Renal cortex interstitium (tissue), 11 donors: ENCODE data around the gene UVSSA. TPM values are rescaled to one million over a fixed set of nuclear protein-coding genes. Genes with fewer than 3 reads are reported as not detected.
A peak's percentile ranks its signal among the peaks of the same experiment; 100 is the strongest.

Experiments used
- DNase-seq, 11 donors: peaks; one replicate each; pipeline ENCODE4 v3.0.0-alpha.2; 2013; ENCODE audit warnings: low read depth in 9 of 11, low spot score in 4 of 11; ENCODE audit errors: extremely low read depth in 1 of 11
- polyA plus RNA-seq, 3 donors: library from polyadenylated mRNA; unstranded; fragments of 120-200 nt; gene quantifications; one replicate each; pipeline ENCODE4 v1.2.1, GENCODE V29; 2013; ENCODE audit not compliant: insufficient read length in 3 of 3

The UVSSA gene
- polyA plus RNA-seq, 3 donors: 8.4 to 36.6 (median 9.2) TPM

DNA sequence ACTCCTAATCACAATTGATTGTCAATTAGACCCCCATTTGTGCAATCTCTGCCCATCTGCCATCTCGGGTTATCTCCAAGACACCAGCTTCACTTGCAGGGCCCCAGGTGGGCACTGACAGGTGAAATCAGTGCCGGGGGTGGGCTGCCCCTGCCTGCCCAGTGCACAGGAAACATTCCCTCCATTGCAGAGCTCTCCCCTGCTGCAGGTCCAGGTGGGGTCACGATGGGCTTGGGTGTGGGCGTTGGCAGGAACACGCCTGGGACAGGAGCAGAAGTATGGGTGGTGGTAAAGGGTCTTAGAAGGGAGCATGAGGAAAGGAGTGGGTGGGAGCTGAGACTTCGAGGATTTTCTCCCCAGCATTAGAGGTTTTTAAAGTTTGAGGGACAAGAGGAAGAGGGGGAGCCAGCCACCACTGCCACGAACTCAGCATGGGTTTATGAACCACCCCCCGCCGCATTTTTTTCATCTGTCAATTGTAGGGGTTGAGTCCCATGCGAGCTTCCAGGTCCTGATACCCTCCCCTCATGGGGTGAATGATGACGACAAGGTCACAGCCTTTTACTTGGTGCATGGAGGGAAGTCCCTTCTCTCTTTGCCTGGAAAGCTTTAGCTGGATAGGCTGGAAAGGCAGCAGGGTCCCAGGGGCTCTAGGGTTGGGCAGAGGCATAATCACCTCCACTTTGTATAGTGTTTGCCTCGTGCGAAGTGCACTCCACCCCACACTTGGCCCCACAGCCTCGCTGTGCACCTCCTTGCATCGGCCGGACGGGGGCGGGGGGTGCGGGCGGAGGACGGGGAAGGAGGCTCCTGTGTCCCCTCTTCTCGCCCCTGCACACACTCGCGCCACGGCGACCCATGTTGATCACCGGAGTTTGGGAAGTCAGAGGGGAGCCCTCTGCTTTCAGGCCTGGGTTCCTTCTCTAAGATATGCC lies 62.8 kb downstream of the UVSSA start:
- no peak for DNase-seq

DNA sequence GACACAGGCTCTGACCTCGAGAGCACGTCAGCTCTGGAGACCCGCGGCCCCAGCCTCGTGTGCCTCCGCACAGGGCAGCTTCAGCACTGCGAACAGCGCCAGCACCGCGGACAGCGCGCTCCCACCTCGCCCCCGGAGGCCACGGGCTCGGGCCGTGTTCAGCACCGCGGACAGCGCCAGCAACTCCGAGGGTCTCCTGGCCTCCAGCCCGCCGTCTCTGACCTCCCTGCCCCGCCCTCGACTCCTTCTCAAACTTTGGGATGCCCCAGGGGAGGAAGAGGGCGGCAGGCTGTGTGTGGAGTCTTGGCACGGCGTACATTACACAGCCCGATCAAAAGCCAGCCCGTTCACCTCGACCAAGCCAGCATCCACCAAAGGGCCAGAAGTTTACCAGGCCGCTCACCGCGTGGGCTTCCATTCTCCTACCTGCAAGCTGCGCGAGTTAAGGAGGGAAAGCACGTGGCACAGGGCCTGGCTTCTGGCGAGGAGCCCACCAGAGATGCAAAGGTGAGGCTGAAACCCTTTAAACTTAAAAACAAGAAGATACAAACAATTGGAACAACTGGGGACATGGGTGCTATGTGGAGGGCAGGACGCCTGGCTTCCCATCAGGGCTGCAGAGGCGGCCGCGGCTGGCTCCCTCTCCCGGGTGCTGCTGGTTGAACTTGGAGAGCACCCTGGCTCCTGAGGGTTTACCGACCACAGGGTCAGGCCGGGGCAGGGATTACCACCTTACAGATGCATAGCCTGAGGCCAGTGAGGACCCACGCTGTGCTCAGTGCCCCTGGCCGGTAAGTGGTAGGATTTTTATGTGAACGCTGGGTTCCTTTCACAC lies 63.7 kb downstream of the UVSSA start:
- peak; percentile 44 to 86 (median 77) for DNase-seq

DNA sequence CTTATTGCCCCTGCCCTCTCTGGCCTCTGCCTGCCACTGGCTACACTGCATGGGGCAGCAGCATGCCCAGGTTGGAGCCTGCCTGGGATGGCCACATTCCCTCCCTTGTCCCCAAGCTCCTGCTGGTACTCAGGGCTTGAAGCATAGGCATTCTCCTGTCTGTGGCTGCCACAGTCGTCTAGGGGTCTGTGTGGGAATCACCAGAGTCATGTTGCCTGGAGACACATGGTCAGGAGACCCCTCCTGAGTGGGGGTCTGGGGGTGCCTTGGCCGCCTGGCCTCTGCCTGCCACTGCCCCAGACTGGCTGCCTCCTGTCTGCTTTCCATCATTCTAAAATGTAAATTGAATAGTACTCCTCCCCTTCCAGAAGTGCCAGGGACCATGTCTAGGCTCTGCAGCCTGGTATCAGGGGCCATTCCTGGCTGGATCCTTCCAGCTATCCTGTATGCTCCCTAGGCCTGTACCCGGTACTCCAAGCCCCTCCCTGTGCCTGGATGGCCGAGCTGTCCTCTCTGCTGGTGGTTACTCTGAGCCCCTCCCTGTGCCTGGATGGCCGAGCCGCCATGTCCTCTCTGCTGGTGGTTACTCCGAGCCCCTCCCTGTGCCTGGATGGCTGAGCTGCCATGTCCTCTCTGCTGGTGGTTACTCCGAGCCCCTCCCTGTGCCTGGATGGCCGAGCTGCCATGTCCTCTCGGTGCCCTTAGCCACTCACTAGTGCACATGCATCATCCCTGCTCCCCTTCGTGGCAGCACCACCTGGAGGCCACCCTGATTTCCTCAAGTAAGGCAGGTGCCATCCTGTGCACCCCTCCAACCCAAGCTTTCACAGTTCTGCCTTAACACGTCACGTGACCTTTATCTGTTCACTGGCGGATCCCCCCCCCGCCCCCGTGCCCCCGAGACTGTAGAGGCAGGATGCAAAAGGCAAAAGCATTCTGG lies 64.7 kb downstream of the UVSSA start:
- no peak for DNase-seq

DNA sequence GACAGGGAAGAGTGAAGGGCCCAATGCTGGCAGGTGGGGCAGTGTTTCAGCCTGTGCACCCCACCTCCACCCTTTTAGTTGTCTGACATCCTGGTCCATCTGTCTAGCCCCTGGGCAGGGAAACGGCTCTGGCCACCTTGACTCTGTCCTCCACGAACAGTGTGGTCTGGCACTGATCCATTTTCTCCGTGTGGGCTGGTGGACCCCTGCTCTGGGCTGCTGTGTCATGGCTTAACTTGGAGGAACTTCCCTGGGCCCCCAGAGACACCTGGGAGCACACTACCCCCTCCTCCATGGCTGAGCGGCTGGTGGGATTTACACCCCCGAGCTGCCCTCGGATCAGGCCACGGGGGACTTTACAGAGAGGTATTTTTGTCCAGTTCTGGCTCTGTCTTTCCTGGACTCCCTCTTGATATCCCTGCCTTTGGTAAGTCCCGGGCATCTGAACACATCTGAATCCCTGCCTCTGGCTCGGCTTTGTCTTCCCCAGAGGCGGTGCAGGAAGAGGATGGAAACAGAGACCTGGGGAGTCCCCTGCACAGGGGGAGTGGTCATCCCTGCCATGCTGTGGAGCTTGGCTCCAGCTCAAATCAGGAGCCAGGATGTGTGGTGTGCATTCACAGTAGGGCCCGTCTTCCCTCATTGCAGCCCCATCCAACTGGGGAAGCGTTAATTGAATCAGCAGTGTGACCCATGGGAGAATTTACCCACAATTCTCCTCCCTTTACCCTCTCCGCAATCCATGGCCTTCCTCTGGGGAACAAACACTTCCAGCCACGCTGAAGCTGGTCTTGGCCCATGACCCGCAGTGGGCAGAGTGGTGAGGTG lies 65.6 kb downstream of the UVSSA start:
- DNase-seq: no peak

DNA sequence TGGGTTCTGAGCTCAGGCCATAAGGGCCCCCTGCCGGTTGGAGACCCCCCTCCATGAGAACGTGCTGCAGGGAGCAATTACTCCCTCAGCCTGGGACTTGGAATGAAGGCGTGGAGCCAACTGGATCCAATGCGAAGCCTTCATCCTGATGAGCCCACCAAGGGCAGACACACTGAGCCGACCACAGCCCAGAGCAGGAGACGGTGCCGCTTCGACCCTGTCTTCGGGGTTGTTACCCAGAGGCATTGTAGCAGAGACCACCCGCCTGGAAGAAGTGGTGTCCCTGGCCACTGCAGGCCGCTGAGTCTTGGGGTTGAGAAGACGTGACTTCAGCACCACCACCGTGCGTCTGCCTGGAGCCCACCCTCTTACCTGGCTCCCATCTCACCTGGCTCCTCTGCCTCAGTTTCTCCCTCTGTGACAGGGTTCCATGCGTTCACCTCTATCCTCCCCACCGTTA lies 66.2 kb downstream of the UVSSA start:
- DNase-seq: no peak

DNA sequence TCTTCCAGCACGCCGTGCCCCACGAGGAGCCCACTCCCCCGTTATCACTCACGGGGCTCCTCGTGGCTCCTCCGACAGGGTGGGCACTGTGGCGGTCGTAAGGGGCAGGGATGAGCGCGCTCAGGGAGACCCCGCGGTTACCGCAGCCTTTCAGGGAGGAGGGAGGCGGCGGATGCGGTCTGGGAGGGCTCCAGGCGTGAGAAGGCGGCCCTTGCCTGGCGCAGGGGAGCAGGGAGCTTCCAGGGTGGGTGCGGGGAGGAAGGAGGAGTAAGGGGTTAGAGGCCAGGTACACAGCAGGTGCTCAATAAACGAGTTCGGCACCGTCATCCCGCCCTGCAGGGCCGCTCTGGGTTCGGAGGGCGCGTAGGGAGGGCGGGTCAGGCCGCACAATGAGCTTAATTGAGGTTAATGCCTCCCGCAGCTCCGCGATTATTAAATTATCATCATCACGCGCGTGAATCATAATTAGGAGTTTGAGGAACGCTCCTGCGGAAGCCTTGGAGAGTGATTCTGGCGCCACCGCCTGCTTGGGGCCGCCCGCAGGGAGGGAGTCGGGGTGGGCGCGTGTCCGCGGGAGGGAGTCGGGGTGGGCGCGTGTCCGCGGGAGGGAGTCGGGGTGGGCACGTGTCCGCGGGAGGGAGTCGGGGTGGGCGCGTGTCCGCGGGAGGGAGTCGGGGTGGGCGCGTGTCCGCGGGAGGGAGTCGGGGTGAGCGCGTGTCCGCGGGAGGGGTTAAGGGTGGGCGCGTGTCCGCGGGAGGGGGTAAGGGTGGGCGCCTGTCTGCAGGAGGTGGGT lies 66.9 kb downstream of the UVSSA start:
- DNase-seq: no peak

DNA sequence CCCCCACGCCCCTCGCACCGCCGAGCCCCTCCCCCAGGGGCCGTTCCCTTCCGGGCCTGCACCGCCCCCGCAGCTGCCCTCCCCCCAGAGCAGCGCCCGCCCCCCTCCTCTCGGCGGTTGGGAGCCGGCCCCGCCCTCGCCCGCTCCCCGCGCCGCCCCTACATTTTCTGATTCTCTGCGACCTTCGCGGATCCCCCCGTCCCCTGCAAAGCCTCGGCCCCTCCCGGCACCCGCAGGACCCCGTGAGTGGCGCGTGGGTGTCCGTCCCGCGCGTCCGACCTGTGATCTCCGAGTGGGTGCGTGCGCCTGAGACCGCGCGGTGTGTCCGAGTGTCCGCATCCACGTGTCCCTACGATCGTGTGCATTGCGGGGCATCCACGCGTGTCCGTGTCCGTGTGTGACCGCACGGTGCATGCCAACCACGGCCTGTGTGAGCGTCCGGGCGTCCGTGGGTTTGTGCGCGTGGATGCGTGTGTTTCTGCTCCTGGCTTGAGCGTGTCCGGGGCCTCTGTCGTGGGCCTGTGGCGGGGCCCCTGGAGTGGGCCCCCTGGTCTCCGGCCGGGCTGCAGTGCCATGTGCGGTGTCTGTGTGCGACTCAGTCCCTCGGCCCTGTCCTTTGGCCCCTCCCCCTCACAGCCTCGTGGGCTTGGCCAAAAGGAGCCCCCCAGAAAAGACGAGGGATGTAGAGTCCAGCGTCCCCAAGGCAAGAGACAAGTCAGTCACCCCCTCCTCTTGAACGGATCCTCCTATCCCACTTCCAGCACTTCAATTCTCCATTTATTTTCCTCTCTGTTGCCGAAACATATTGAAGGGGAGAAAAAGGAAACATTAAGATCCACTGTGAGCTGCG lies 68.0 kb downstream of the UVSSA start:
- DNase-seq: no peak

DNA sequence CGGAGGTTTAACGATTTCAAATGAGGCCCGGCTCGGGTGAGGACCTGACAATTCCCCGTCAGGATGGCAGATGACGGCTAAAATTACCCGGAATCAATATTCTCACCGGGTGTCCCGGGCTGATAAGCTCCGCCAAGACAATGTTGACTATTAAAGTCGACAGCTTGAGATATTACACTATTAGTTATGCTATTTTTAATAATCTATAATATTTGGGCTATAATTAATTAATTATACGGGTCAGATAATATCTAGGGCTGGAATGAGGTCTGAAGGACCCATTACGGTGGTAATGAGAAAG lies 68.6 kb downstream of the UVSSA start:
- no peak for DNase-seq

DNA sequence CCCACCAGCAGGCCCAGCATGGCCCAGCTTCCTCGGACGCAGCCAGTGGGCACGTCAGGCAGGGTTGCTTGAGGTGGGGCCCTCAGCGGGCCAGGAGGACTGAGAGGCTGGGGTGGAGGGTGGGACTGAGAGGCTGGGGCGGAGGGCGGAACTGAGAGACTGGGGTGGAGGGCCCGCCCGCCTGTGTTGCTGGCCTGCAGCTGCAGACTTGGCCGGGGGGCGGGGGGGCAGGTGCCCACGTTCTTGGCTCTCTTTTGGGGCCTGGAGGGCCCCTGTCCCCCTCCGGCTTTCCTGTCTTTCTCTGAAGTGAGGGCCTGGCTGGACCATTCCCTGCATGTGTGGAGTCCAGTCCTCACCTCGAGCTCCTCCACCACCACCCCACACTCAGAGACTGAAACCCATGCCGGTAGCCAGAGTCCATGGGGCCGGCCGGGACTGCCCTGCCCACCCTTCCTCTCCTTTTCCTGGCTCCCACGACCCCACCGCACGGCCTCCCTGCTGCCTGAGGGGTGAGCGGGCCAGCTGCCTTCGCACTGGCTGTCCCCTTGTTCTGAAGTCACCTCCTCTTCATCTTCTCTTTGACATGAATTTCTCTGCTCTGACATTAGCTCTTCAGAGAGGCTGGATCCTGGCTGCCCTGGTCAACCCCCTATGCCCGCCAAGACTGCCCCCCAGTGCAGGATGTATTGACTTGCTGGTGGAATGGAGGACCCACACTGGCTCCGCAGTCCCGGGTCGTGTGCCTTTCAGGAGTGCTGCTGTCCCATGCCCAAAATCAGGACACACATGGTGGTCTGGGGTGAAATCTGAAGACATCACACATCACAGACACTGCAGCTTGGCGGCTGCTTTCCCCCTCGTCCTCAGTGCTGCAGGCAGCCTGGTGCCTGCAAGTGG lies 69.3 kb downstream of the UVSSA start:
- no peak for DNase-seq

DNA sequence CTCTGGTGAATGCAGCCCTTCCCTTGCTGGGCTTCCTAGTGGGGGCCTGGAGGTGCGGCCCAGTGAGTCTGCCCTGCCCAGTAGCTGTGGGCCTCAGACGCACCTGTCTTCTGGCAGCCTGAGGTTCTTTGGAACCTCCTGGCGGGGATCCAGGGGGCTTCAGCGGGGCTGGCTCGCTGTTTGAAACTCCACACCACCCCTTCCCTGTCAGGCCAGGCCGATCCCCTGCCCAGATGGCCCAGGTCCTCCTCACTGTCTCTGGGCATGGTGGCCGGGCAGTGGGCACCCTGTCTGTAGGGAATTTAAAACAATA lies 69.9 kb downstream of the UVSSA start:
- no peak for DNase-seq

DNA sequence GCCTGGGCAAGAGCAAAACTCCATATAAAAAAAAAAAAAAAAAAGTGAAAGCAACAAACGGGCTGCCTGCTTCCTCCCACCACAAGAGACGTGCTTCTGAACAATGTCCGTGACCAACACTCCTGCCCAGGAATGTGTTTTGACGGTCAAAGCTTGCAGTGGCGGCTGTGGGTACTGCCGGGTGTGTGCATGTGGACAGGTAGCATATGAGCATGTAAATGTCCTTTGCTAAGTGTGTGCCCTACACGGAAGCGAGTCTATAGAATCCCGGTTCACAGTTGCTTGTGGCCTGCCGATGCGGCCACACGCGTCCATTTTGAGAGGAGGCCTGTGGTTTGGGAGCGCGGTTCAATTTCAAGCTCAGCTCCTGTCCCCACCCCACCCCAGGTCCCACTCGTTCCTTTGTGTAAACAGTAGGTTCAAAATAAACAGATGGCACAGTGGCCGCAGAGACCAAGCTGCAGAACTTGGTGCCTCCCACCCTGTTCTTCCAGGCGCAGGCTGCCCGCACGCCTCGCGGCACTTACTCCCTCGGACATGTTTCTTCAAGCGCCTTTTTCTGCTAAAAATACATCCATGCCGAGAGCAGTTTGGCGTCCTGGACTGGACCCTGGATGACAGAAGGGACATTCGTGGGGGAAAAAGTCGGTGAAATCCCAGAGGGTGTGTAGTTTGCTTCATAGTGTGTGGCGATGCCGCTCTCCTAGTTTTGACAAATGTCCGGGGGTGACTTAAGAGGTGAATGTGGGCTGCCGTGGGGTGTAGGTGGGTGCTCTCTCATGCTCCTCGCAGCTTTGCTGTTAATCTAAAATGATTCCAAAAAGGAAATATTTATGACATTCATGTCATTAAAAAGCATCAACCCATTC lies 70.7 kb downstream of the UVSSA start:
- no peak for DNase-seq

DNA sequence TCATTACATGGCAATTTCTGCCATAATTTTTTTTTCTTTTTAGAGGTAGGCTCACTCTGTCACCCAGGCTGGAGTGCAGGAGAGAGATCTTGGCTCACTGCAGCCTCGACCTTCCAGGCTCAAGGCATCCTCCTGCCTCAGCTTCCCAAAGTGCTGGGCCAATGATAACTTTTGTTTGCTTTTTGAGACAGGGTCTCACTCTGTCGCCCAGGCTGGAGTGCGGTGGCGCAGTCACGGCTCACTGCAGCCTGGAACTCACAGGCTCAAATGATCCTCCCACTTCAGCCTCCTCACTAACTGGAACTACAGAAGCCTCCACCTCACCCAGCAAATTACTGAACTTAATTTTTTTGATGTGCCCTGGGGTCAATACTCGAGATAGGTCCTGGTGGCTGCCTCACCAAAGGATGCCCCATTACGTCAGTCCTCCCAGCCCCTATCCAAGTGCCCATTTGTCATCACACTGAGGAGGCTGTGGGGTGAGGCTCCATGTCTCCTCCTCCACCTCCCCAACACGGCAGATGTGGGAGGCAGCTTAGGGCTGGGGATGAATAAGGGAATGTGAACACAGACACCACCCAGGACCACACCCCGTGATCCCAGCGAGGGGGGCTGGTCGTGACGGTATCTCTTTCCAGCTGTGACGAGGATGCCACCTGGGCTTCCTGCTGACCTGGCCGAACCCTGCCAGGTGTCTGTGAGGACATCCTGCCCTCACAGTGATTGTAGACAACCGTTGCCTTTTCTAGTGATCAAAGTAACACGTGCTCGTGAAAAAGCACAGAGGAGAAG lies 71.7 kb downstream of the UVSSA start:
- no peak for DNase-seq

DNA sequence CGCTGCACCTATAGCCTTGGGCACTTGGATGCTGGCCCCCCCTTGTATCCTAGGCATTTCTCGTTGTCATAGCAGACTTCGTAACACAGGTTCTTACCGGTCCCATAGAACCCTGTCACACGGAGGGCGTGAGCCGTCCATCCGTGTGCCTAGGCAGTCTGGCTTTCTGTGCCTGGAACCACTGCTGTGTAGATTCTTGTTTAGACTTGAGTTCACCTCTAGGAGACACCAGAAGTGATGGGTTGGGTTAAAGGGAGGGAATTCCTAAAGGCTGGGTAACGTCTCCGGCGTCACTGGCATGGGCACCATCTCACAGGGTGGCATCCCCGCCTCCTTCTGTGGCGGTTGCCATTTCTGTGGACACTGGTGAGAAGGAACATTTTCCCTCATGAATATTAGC lies 72.7 kb downstream of the UVSSA start:
- DNase-seq: no peak

DNA sequence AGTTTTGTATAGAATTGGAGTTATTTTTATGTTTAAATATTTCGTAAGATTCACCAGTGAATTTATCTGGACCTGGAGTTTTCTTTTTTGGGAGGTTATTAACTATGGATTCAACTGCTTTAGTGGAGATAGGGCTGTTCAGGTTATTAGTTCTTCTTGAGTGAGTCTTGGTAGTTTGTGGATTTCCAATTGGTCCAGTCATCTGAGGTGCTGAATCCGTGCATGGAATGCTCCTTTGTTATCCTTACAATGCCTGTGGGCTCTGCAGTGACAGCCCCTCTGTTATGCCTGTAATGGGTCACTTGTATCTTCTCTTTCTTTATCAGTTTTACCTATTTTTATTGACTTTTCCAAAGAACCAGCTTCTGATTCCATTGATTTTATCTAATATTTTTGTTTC lies 74.6 kb downstream of the UVSSA start:
- DNase-seq: no peak
